Activated CD4-positive, alpha-beta memory T cell treated with anti-CD3 and anti-CD28 coated beads, Interleukin-2, amount 10 ng/mL, durations not matched to agents 7 days and 5 days (primary cell): ENCODE data around the gene SYCE3. TPM values are rescaled to one million over a fixed set of nuclear protein-coding genes. Genes with fewer than 3 reads are reported as not detected.

Source experiments
- CTCF ChIA-PET: fragments of 350-600 bp; sonication (Branson Sonifier 250); formaldehyde crosslinking; loops from one replicate; lab custom pipeline; 2021; ENCODE audit warnings: antibody characterized with exemption, inconsistent platforms; lab: Charles Lee
- POLR2A ChIA-PET: fragments of 350-600 bp; sonication (Branson Sonifier 250); formaldehyde crosslinking; loops from one replicate; lab custom pipeline; 2021; ENCODE audit warnings: antibody characterized with exemption; lab: Charles Lee
- DNase-seq: peaks from one replicate; pipeline ENCODE4 v3.0.0-alpha.2; 2020
- H3K27ac Mint-ChIP-seq: one replicate; pipeline ENCODE4 v1.8.0; 2021; ENCODE audit warnings: mild to moderate bottlenecking, mixed read lengths
- H3K27me3 Mint-ChIP-seq: one replicate; pipeline ENCODE4 v1.8.0; 2021; ENCODE audit warnings: mixed read lengths
- H3K36me3 Mint-ChIP-seq: one replicate; pipeline ENCODE4 v1.8.0; 2021; ENCODE audit warnings: low read depth, mixed read lengths
- H3K4me1 Mint-ChIP-seq: one replicate; pipeline ENCODE4 v1.8.0; 2021; ENCODE audit warnings: mixed read lengths
- H3K4me3 Mint-ChIP-seq: one replicate; pipeline ENCODE4 v1.8.0; 2021; ENCODE audit warnings: mild to moderate bottlenecking, mixed read lengths
- H3K9me3 Mint-ChIP-seq: one replicate; pipeline ENCODE4 v1.8.0; 2021; ENCODE audit warnings: mixed read lengths
- total RNA-seq, 2 experiments: library from RNA; stranded (reverse); gene quantifications; one replicate each; pipeline ENCODE4 v1.2.3, GENCODE V29; 2021

The SYCE3 gene
- total RNA-seq, 2 experiments from 2014 or later, result 0.58 to 0.71 TPM

DNA sequence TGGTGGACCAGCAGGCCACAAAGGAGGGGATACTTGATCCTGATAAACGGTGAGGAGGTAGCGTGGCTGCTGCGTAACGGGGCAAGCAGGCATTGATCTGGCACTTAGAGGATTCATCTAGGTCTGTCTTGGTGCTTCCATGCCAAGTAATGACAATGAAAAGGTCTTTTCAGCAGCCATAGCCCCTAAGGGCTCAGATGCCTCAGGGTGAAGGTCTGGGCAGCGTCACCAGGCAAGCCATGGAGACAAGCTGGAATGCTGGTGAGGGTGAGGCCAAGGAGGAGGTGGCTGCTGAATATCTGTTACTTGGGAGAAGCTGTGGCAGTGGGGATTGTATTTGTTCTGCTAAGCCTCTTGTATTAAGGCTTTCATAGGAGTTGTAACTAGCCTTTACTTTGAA lies 24.7 kb upstream of the SYCE3 start:
- H3K4me1 Mint-ChIP-seq, result peaks cover 7% of the 10 kb centered on the region
- no peak for DNase-seq
- CTCF ChIA-PET, result no interaction called here

GRCh38 chr22:50586416-50586815 lies 23.7 kb upstream of the SYCE3 start:
- POLR2A ChIA-PET, result interaction anchor here (1.2 kb wide), 1 partner anchor 61 kb away, joined by 4 read pairs; the partner anchor contains the start of gene SCO2
- peaks cover 1% of the 10 kb centered on the region for H3K27me3 Mint-ChIP-seq
- H3K4me1 Mint-ChIP-seq, result peaks cover 13% of the 10 kb centered on the region

More for the DNA sequence above, 24.7 kb upstream of the SYCE3 start:
- H3K9me3 Mint-ChIP-seq, result no peaks in the 10 kb centered on the region
- H3K36me3 Mint-ChIP-seq, result no peaks in the 10 kb centered on the region
- H3K27me3 Mint-ChIP-seq, result peaks cover 1% of the 10 kb centered on the region
- H3K4me3 Mint-ChIP-seq, result no peak overlapping the region
- POLR2A ChIA-PET, result no interaction called here
- H3K27ac Mint-ChIP-seq, result no peak overlapping the region

GRCh38 chr22:50585781-50586180 lies 23.1 kb upstream of the SYCE3 start:
- CTCF ChIA-PET, result interaction anchor here (1.5 to 1.7 kb wide), 2 partner anchors 35 to 60 kb away, joined by 3 to 5 read pairs; no protein-coding TSS in a partner anchor
- Mint-ChIP-seq H3K36me3 (no peaks in the 10 kb centered on the region), H3K27me3 (peaks cover 1% of the 10 kb centered on the region), H3K4me1 (peaks cover 17% of the 10 kb centered on the region), H3K27ac (no peak overlapping the region), H3K4me3 (no peak overlapping the region), H3K9me3 (no peaks in the 10 kb centered on the region)
- no peak for DNase-seq
- POLR2A ChIA-PET, result interaction anchor here (1.2 to 2.1 kb wide), 2 partner anchors 56 to 60 kb away, joined by 4 to 5 read pairs; partner anchors contain the start of genes SCO2 and TYMP

More at GRCh38 chr22:50586416-50586815, 23.7 kb upstream of the SYCE3 start:
- CTCF ChIA-PET, result interaction anchor here (1.5 kb wide), 1 partner anchor 34 kb away, joined by 3 read pairs; no protein-coding TSS in a partner anchor
- DNase-seq, result no peak
- no peak overlapping the region for H3K4me3 Mint-ChIP-seq
- H3K36me3 Mint-ChIP-seq, result no peaks in the 10 kb centered on the region
- no peak overlapping the region for H3K27ac Mint-ChIP-seq
- no peaks in the 10 kb centered on the region for H3K9me3 Mint-ChIP-seq

GRCh38 chr22:50585238-50585637 lies 22.5 kb upstream of the SYCE3 start:
- H3K4me1 Mint-ChIP-seq, result peaks cover 21% of the 10 kb centered on the region
- no peak overlapping the region for H3K27ac Mint-ChIP-seq
- H3K4me3 Mint-ChIP-seq, result no peak overlapping the region
- peaks cover 5% of the 10 kb centered on the region for H3K36me3 Mint-ChIP-seq
- ChIA-PET CTCF (interaction anchor here (1.5 to 1.7 kb wide), 2 partner anchors 35 to 59 kb away, joined by 3 to 5 read pairs; no protein-coding TSS in a partner anchor), POLR2A (interaction anchor here (0.8 to 2.1 kb wide), 2 partner anchors 10 to 56 kb away, joined by 3 to 5 read pairs; partner anchors contain the start of gene TYMP)
- peaks cover 1% of the 10 kb centered on the region for H3K27me3 Mint-ChIP-seq
- no peaks in the 10 kb centered on the region for H3K9me3 Mint-ChIP-seq
- DNase-seq, result no peak

DNA sequence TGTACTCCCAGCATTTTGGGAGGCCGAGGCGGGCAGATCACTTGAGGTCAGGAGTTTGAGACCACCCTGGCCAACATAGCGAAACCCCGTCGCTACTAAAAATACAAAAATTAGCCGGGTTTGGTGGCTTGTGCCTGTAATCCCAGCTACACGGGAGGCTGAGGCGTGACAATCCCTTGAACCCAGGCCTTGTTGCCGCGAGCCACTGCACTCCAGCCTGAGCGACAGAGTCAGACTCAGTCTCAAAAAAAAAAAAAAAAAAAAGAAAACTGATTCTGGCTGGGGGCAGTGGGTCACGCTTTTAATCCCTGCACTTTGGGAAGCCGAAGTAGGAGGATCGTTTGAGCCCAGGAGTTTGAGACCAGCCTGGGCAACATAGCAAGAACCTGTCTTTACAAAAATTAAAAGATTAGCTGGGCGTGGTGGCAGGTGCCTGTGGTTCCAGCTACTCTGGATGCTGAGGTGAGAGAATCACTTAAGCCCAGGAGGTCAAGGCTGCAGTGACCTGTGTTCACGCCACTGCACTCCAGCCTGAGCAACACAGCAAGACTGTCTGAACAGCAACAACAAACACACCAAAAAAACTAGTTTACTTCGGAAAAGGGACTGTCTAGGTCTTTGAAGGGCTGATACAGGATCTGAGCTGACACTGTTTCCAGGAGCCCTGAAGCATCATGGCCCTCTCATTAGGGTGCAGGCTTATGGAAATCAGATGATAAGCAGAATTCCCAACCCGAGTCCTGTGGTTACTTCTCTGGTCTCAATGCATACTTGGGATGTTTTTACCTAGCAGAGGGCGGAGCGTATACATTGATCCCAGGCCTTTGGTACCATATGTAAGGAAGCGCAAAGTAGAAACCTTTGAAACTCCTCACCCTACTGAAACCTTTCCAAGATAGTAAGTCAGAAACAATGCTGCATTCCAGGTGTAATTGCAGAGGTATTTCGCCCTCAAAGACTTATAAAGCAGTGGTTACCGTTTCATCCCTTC lies 21.7 kb upstream of the SYCE3 start:
- no peaks in the 10 kb centered on the region for H3K9me3 Mint-ChIP-seq
- H3K27ac Mint-ChIP-seq, result no peak overlapping the region
- no peak for DNase-seq
- H3K36me3 Mint-ChIP-seq, result peaks cover 13% of the 10 kb centered on the region
- ChIA-PET POLR2A (interaction anchor here (0.8 to 3.1 kb wide), 7 partner anchors 9 to 76 kb away, joined by 3 to 27 read pairs (median 5); partner anchors contain the start of genes LMF2, NCAPH2 and TYMP), CTCF (interaction anchor here (0.7 to 1.7 kb wide), 2 partner anchors 33 to 58 kb away, joined by 4 to 5 read pairs; no protein-coding TSS in a partner anchor)
- H3K4me3 Mint-ChIP-seq, result peak overlapping the region; percentile 81
- H3K4me1 Mint-ChIP-seq, result peaks cover 28% of the 10 kb centered on the region
- H3K27me3 Mint-ChIP-seq, result no peaks in the 10 kb centered on the region

DNA sequence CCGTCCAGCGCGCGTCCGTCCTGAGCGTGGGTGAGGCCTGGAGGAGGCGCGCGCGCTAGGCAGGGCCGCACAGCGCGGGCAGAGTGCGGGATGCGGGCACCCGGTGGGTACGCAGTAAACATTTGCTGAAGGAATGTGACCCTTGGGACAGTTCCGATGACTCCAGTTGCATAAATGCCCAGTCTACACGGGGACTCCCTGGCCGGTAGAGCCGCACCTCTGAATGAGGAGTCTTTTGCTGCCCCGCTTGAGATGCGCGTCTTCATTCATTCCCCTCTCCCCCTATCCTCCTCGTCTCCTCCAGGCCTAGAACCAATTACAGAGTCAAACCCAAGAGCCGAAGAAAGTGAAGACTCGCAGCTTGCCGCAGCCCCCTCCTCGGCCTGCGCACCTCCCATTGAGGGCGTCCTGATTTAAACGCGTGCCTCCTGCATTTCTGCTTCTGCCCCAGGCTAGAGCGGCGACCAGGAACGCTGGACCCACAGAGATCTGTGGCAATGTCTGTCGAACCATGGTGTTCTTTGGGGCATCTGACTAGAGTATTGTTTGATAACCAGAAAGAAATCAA lies 20.7 kb upstream of the SYCE3 start:
- Mint-ChIP-seq H3K36me3 (peaks cover 17% of the 10 kb centered on the region), H3K9me3 (no peaks in the 10 kb centered on the region), H3K4me3 (peak overlapping the region; percentile 81), H3K27me3 (no peaks in the 10 kb centered on the region), H3K4me1 (peaks cover 33% of the 10 kb centered on the region), H3K27ac (peak overlapping the region; percentile 54)
- ChIA-PET POLR2A (interaction anchor here (0.6 to 3.1 kb wide), 18 partner anchors 10 to 397 kb away, joined by 3 to 51 read pairs (median 6); partner anchors contain the start of genes KLHDC7B, LMF2, NCAPH2 and SCO2), CTCF (interaction anchor here (0.7 to 2.7 kb wide), 5 partner anchors 32 to 242 kb away, joined by 4 to 13 read pairs (median 6); partner anchors contain the start of genes KLHDC7B and SCO2)
- DNase-seq, result no peak

DNA sequence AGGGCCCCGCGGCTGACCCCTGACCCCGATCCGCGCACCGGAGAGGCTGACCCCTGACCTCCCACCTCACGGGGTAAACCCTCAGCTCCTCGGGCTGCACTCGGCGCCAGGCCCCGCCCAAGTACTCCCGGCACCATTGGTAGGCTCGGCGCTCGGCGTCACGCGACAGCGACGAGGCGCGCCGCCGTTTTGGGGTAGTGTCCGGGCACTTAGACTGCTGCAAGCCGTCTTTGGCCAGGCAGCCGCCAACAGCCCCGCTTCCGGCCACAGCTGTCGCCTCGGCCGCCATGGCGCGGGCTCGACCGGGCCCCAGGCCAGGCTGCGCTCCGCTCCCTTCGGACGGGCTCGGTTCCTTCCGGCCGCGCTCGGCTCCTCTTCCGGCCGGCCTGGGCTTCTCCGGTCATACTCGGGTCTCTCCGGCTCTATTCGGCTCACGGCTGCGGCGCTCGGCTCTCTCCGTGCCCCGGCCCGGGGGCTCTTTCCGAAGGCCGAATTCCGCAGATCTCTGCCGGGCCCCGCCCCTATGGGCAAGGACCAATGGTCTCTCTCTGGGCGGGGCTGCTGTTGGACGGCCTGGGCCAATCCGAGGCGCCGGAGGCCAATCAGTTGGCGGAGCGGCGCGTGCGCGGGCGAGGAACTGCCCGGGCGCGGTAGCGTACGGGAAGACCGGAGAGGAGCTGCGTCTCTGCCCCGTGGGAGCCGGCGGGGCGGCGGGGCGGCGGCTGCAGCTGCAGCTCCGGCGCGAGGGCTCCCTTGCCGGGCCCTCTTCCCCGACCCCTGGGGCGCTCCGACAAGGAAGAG lies 20.0 kb upstream of the SYCE3 start, which contains the start of gene CHKB:
Gene CHKB, minus strand, starts transcription at position 357 of the 801 bp plus-strand sequence. Its CDS starts 68 bp downstream, at position 289.
- H3K4me1 Mint-ChIP-seq, result peaks cover 34% of the 10 kb centered on the region
- H3K4me3 Mint-ChIP-seq, result peak within 1 kb of the TSS; percentile 81
- POLR2A ChIA-PET, result interaction anchor here (0.6 to 3.1 kb wide), 28 partner anchors 9 to 396 kb away, joined by 3 to 51 read pairs (median 4); partner anchors contain the start of genes ARSA, KLHDC7B, LMF2 and MAPK8IP2
- DNase-seq, result peak; percentile 99
- CTCF ChIA-PET, result interaction anchor here (0.6 to 2.7 kb wide), 7 partner anchors 12 to 241 kb away, joined by 3 to 13 read pairs (median 4); partner anchors contain the start of genes KLHDC7B and SCO2
- H3K27me3 Mint-ChIP-seq, result no peaks in the 10 kb centered on the region
- peak within 1 kb of the TSS; percentile 93 for H3K27ac Mint-ChIP-seq
- peaks cover 17% of the 10 kb centered on the region for H3K36me3 Mint-ChIP-seq
- H3K9me3 Mint-ChIP-seq, result no peaks in the 10 kb centered on the region

DNA sequence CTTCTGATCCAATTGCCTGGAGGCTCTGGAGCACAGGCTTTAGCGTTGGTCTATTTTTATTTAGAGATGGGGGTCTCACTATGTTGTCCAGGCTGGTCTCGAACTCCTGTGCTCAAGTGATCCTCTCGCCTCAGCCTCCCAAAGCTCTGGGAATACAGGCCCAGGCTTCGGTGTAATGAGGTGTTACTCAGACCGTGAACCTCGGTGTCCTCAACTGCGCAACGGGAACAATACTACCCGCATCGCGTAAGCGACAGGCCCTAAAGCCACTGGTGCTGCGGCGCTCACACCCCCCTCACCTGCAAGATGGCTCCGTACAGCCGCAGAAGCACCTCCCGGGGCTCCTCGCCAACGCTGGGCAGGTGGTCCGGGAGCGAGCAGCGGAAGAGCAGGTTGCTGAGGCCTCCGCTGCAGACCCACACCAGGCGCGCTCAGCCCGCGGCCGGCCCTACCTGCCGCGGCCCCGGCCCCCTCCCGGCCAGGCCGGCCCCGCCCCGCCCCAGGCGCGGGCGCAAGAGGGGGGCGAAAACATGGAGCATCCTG lies 19.3 kb upstream of the SYCE3 start:
- DNase-seq, result no peak
- H3K4me1 Mint-ChIP-seq, result peaks cover 41% of the 10 kb centered on the region
- H3K27ac Mint-ChIP-seq, result peak overlapping the region; percentile 93
- no peaks in the 10 kb centered on the region for H3K27me3 Mint-ChIP-seq
- no peaks in the 10 kb centered on the region for H3K9me3 Mint-ChIP-seq
- peaks cover 21% of the 10 kb centered on the region for H3K36me3 Mint-ChIP-seq
- peak overlapping the region; percentile 81 for H3K4me3 Mint-ChIP-seq
- ChIA-PET POLR2A (interaction anchor here (0.6 to 3.1 kb wide), 23 partner anchors 9 to 338 kb away, joined by 3 to 51 read pairs (median 4); partner anchors contain the start of genes ARSA, KLHDC7B, LMF2 and MAPK8IP2), CTCF (interaction anchor here (0.6 to 2.7 kb wide), 8 partner anchors 11 to 240 kb away, joined by 3 to 13 read pairs (median 4); partner anchors contain the start of genes KLHDC7B and SCO2)

DNA sequence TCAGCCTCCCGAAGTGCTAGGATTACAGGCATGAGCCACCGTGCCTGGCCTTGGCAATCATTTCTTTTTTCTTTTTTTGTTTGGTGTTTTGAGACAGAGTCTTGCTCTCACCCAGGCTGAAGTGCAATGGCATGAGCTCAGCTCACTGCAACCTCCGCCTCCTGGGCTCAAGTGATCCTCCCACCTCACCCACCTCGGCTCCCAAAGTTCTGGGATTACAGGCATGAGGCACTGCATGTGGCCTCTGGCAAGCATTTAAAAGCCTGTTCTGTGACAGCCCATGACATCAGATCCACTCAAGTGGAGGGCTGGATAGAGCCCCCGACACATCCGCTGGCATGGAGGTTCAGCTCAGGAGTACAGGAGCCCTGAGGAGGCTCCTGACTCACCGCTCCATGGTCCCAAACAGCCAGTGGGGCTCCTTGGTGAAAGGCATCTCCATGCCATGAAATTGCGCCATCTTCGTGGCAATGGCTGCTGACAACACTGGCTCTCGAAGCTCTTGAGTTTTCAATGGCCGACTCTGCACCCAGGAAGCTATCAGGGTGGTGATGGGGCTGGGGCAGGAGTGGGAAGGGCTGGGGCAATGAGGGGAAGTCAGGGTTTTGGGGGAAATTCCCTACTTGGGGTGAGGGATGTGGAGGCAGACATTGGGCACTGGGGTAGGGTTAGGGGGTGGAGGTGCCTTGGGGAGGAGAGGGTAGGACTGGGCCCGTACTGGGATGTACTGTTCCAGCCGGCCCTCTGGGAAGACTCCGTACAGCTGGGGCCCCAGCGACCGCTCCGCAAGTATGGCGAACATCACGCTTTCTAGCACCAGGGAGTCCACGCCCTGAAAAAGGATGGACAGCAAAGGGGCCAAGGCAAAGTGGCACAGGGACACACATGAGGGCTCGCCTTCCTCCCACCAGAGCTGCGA lies 18.6 kb upstream of the SYCE3 start:
- POLR2A ChIA-PET, result interaction anchor here (1.0 to 3.1 kb wide), 10 partner anchors 9 to 337 kb away, joined by 3 to 51 read pairs (median 10); partner anchors contain the start of genes LMF2, NCAPH2, SCO2 and SYCE3
- no peak for DNase-seq
- H3K4me3 Mint-ChIP-seq, result peak overlapping the region; percentile 81
- H3K9me3 Mint-ChIP-seq, result no peaks in the 10 kb centered on the region
- no peaks in the 10 kb centered on the region for H3K27me3 Mint-ChIP-seq
- H3K4me1 Mint-ChIP-seq, result peaks cover 43% of the 10 kb centered on the region
- peaks cover 22% of the 10 kb centered on the region for H3K36me3 Mint-ChIP-seq
- peak overlapping the region; percentile 82 for H3K27ac Mint-ChIP-seq
- CTCF ChIA-PET, result interaction anchor here (0.7 to 2.7 kb wide), 5 partner anchors 21 to 56 kb away, joined by 3 to 9 read pairs (median 3); partner anchors contain the start of gene SCO2

GRCh38 chr22:50579752-50580151 lies 17.0 kb upstream of the SYCE3 start:
- Mint-ChIP-seq H3K4me3 (no peak overlapping the region), H3K4me1 (peaks cover 43% of the 10 kb centered on the region), H3K27ac (no peak overlapping the region), H3K27me3 (no peaks in the 10 kb centered on the region), H3K36me3 (peaks cover 31% of the 10 kb centered on the region), H3K9me3 (no peaks in the 10 kb centered on the region)
- ChIA-PET POLR2A (interaction anchor here (1.6 to 1.7 kb wide), 2 partner anchors 13 to 29 kb away, joined by 5 to 7 read pairs; no protein-coding TSS in a partner anchor), CTCF (no interaction called here)
- no peak for DNase-seq
